ENCODE measurements around the gene INSRR. TPM values are rescaled to one million over a fixed set of nuclear protein-coding genes. Genes with fewer than 3 reads are reported as not detected.

The INSRR gene
- total RNA-seq, 1 experiment from 2014 or later, result 0.11 TPM

GRCh38 chr1:156884560-156885184 is 25.8 kb upstream of the INSRR start:
- ATAC-seq, result no peak; the same call in 1 of the 2 replicates
- ChIA-PET CTCF (interaction anchor here (0.7 to 13.3 kb wide), 13 partner anchors 8 to 260 kb away, joined by 3 to 211 read pairs (median 12); partner anchors contain the start of genes INSRR, LRRC71 and NTRK1), POLR2A (interaction anchor here (0.8 kb wide), 1 partner anchor 36 kb away, joined by 3 read pairs; no protein-coding TSS in a partner anchor)

GRCh38 chr1:156883919-156884318 is 25.0 kb upstream of the INSRR start:
- Mint-ChIP-seq H3K9me3 (no peaks in the 10 kb centered on the region), H3K27me3 (ENCODE audit: low read depth) (peaks cover 35% of the 10 kb centered on the region), H3K36me3 (no peaks in the 10 kb centered on the region), H3K27ac (no peak overlapping the region), H3K4me1 (peaks cover 30% of the 10 kb centered on the region), H3K4me3 (no peak overlapping the region)
- ChIA-PET CTCF (interaction anchor here (1.2 to 13.3 kb wide), 9 partner anchors 8 to 193 kb away, joined by 3 to 211 read pairs (median 23); partner anchors contain the start of genes INSRR, LRRC71 and NTRK1), POLR2A (no interaction called here)
- DNase-seq (ENCODE audit: low spot score) (no peak), ATAC-seq (no peak)
- TF ChIP-seq ZNF425 (CRISPR knock-in tag; conservative IDR thresholded peaks at IDR 0.05) (no peak), ATF1 (CRISPR knock-in tag; IDR thresholded peaks at IDR 0.05) (no peak), CDX4 (CRISPR knock-in tag; IDR thresholded peaks at IDR 0.05; ENCODE audit: borderline replicate concordance) (no peak)

More at GRCh38 chr1:156884560-156885184, 25.8 kb upstream of the INSRR start:
- DNase-seq (ENCODE audit: low spot score), result no peak
- no peak overlapping the region for H3K4me3 Mint-ChIP-seq
- peaks cover 30% of the 10 kb centered on the region for H3K4me1 Mint-ChIP-seq
- no peak overlapping the region for H3K27ac Mint-ChIP-seq
- H3K9me3 Mint-ChIP-seq, result no peaks in the 10 kb centered on the region
- H3K36me3 Mint-ChIP-seq, result no peaks in the 10 kb centered on the region
- peaks cover 35% of the 10 kb centered on the region for H3K27me3 Mint-ChIP-seq (ENCODE audit: low read depth)
- TF ChIP-seq CREB1 (CRISPR knock-in tag; IDR thresholded peaks at IDR 0.05) (no peak), USF2 (CRISPR knock-in tag; IDR thresholded peaks at IDR 0.05) (no peak), ESRRA (CRISPR knock-in tag; IDR thresholded peaks at IDR 0.05; ENCODE audit: borderline replicate concordance) (no peak), ATF6 (CRISPR knock-in tag; IDR thresholded peaks at IDR 0.05) (no peak), ATF2 (CRISPR knock-in tag; IDR thresholded peaks at IDR 0.05; ENCODE audit: borderline replicate concordance, low read depth) (no peak)

- Mint-ChIP-seq H3K27ac (no peak overlapping the region), H3K9me3 (no peaks in the 10 kb centered on the region), H3K27me3 (ENCODE audit: low read depth) (peaks cover 47% of the 10 kb centered on the region), H3K36me3 (no peaks in the 10 kb centered on the region), H3K4me1 (peaks cover 25% of the 10 kb centered on the region), H3K4me3 (no peak overlapping the region)
- no peak for DNase-seq (ENCODE audit: low spot score)
- POLR2A ChIA-PET, result no interaction called here
- CTCF ChIA-PET, result interaction anchor here (0.9 to 13.3 kb wide), 2 partner anchors 21 to 44 kb away, joined by 3 to 211 read pairs; partner anchors contain the start of genes INSRR and NTRK1
- ATAC-seq, result no peak
- TF ChIP-seq PRRX2 (CRISPR knock-in tag; IDR thresholded peaks at IDR 0.05), result no peak
- no peak for TF ChIP-seq OVOL2 (CRISPR knock-in tag; IDR thresholded peaks at IDR 0.05; ENCODE audit: borderline replicate concordance)
- no peak for TF ChIP-seq ATF6 (CRISPR knock-in tag; IDR thresholded peaks at IDR 0.05)
- TF ChIP-seq MLX (CRISPR knock-in tag; IDR thresholded peaks at IDR 0.05), result no peak
- no peak for TF ChIP-seq AR (CRISPR knock-in tag; IDR thresholded peaks at IDR 0.05)
- TF ChIP-seq ZNF138 (CRISPR knock-in tag; conservative IDR thresholded peaks at IDR 0.05), result no peak
- TF ChIP-seq NFYB (CRISPR knock-in tag; conservative IDR thresholded peaks at IDR 0.05; ENCODE audit: low read depth), result no peak
- TF ChIP-seq ESRRA (CRISPR knock-in tag; IDR thresholded peaks at IDR 0.05; ENCODE audit: borderline replicate concordance), result no peak
- no peak for TF ChIP-seq MAX (CRISPR knock-in tag; IDR thresholded peaks at IDR 0.05)
Observed at GRCh38 chr1:156882543-156882942, 23.6 kb upstream of the INSRR start.
